ENCODE data around the gene PHF5A. TPM values are rescaled to one million over a fixed set of nuclear protein-coding genes. Genes with fewer than 3 reads are reported as not detected.

PHF5A gene
- total and polyA plus RNA-seq, 12 donors: 18.2 to 50.8 (median 29.3) TPM

GRCh38 chr22:41491374-41492100 is 23.0 kb upstream of the PHF5A start:
- DNase-seq: no peak
- TF ChIP-seq CTCF (IDR thresholded peaks at IDR 0.05) (no peak), POLR2A (IDR thresholded peaks at IDR 0.05) (no peak)
- 61 to 77% (median 68%) methylated on average over 5 of the region's 5 CpGs for WGBS, 4 donors
- no peaks in the 10 kb centered on the region for H3K36me3 ChIP-seq (replicated peaks in 1 of 2)
- no peaks in the 10 kb centered on the region for H3K27me3 ChIP-seq
- peak overlapping the region in 3 of 5 donors; percentile 42 to 68 (median 67) for H3K27ac ChIP-seq
- no peaks in the 10 kb centered on the region for H3K9me3 ChIP-seq (replicated peaks in 1 of 3)
- intact Hi-C loops (cut with DNase I): no loop called here
- H3K4me1 ChIP-seq (replicated peaks in 1 of 2): peaks cover 6 to 54% of the 10 kb centered on the region in 2 donors
- H3K4me3 ChIP-seq: no peak overlapping the region

- no peaks in the 10 kb centered on the region for H3K27me3 ChIP-seq
- H3K9me3 ChIP-seq (replicated peaks in 1 of 3): no peaks in the 10 kb centered on the region
- intact Hi-C loops (cut with DNase I): no loop called here
- no peaks in the 10 kb centered on the region for H3K36me3 ChIP-seq (replicated peaks in 1 of 2)
- TF ChIP-seq CTCF (IDR thresholded peaks at IDR 0.05) (no peak), POLR2A (IDR thresholded peaks at IDR 0.05) (no peak)
- H3K27ac ChIP-seq: peak overlapping the region in 1 of 5 donors; percentile 2
- DNase-seq: no peak
- H3K4me1 ChIP-seq (replicated peaks in 1 of 2): peaks cover 6 to 54% of the 10 kb centered on the region in 2 donors
- 61 to 64% (median 63%) methylated on average over 3 of the region's 3 CpGs for WGBS, 4 donors
- no peak overlapping the region for H3K4me3 ChIP-seq
Measured at GRCh38 chr22:41488596-41489385, 20.3 kb upstream of the PHF5A start.

GRCh38 chr22:41488076-41488475 is 19.6 kb upstream of the PHF5A start:
- Histone ChIP-seq H3K4me3 (no peak overlapping the region), H3K27me3 (no peaks in the 10 kb centered on the region), H3K27ac (peak overlapping the region in 2 of 5 donors; percentile 1 to 17), H3K36me3 (replicated peaks in 1 of 2) (no peaks in the 10 kb centered on the region), H3K9me3 (replicated peaks in 1 of 3) (no peaks in the 10 kb centered on the region), H3K4me1 (replicated peaks in 1 of 2) (peaks cover 6 to 54% of the 10 kb centered on the region in 2 donors)
- WGBS, 4 donors: 86 to 91% (median 90%) methylated on average over 4 of the region's 4 CpGs
- DNase-seq: no peak
- TF ChIP-seq POLR2A (IDR thresholded peaks at IDR 0.05) (no peak), CTCF (IDR thresholded peaks at IDR 0.05) (no peak)
- intact Hi-C loops (cut with DNase I): no loop called here

Measured in adrenal gland (tissue), 12 donors.